HL-60 (cell line): ENCODE results near the gene CDHR1.

ENCODE experiments used
- DNase-seq, 2 experiments: peaks; one replicate each; pipeline ENCODE4 v3.0.0-alpha.2; 2010 to 2020; ENCODE audit warnings: low read depth in 1 of 2, low spot score in 1 of 2
- H3K27ac ChIP-seq: fragments of 250-450 bp; sonication (Bioruptor Pico); replicated peaks from 2 replicates; pipeline ENCODE4 v1.5.1; 2020; ENCODE audit warnings: mild to moderate bottlenecking, moderate library complexity
- H3K27me3 ChIP-seq: fragments of 250-450 bp; sonication (Bioruptor Pico); 2 replicates; pipeline ENCODE4 v1.5.1; 2021; ENCODE audit warnings: mild to moderate bottlenecking, moderate library complexity; ENCODE audit not compliant: insufficient read depth, poor library complexity, severe bottlenecking
- H3K4me3 ChIP-seq: replicated peaks from 2 replicates; pipeline ENCODE4 v1.5.1; 2011; ENCODE audit warnings: mild to moderate bottlenecking, control low read depth, low read length; ENCODE audit not compliant: insufficient read depth
- CTCF ChIP-seq: IDR thresholded peaks from one replicate; pipeline ENCODE4 v1.5.1; 2011; ENCODE audit warnings: low read length, control low read depth, inconsistent platforms; ENCODE audit not compliant: insufficient read depth
- GABPA ChIP-seq: IDR thresholded peaks from 2 replicates; pipeline ENCODE4 v1.6.1; 2012; ENCODE audit warnings: low read depth
- POLR2AphosphoS5 ChIP-seq: IDR thresholded peaks from 2 replicates; pipeline ENCODE4 v1.6.1; 2012; ENCODE audit warnings: low read depth
- REST ChIP-seq: IDR thresholded peaks from 2 replicates; pipeline ENCODE4 v1.6.1; 2012; ENCODE audit warnings: low read depth; ENCODE audit not compliant: insufficient replicate concordance
- SPI1 ChIP-seq: IDR thresholded peaks from 2 replicates; pipeline ENCODE4 v1.6.1; 2012; ENCODE audit warnings: low read depth, mild to moderate bottlenecking, borderline replicate concordance

Gene CDHR1

GRCh38 chr10:84238909-84239308 lies 44.6 kb downstream of the CDHR1 start:
- TF ChIP-seq SPI1 (no peak), REST (no peak), GABPA (no peak), POLR2AphosphoS5 (no peak), CTCF (no peak)
- no peaks in the 10 kb centered on the region for H3K27me3 ChIP-seq
- no peak overlapping the region for H3K27ac ChIP-seq
- H3K4me3 ChIP-seq = no peak overlapping the region
- no peak for DNase-seq

GRCh38 chr10:84241185-84241790 lies 47.0 kb downstream of the CDHR1 start, which contains the start of gene LRIT1:
Gene LRIT1 (minus strand): TSS chr10:84241546. CDS start chr10:84241439, 107 bp downstream.
- no peak within 1 kb of the TSS for H3K27ac ChIP-seq

More at GRCh38 chr10:84241185-84241790, 47.0 kb downstream of the CDHR1 start, which contains the start of gene LRIT1:
- no peak for TF ChIP-seq SPI1
- no peak for TF ChIP-seq REST
- no peak for TF ChIP-seq CTCF
- no peak for TF ChIP-seq POLR2AphosphoS5
- no peak for DNase-seq
- Histone ChIP-seq H3K4me3 (no peak within 1 kb of the TSS), H3K27me3 (no peaks in the 10 kb centered on the region)
